ENCODE measurements around the gene SLC9A5. TPM values are rescaled to one million over a fixed set of nuclear protein-coding genes. Genes with fewer than 3 reads are reported as not detected.

The SLC9A5 gene
- total RNA-seq, 4 donors from 2014 or later: 0.37 to 1.2 (median 0.72) TPM

GRCh38 chr16:67283039-67283825 lies 34.5 kb downstream of the SLC9A5 start:
- ATAC-seq (ENCODE audit: low FRiP score): no peak
- no peak for TF ChIP-seq CTCF (IDR thresholded peaks at IDR 0.05)
- no peak for DNase-seq (ENCODE audit: low spot score)

- no peak for TF ChIP-seq CTCF (IDR thresholded peaks at IDR 0.05)
- no peak for ATAC-seq (ENCODE audit: low FRiP score)
- DNase-seq (ENCODE audit: low spot score): no peak
These were observed 35.2 kb downstream of the SLC9A5 start for GRCh38 chr16:67283826-67284555.

GRCh38 chr16:67284699-67285646 lies 36.2 kb downstream of the SLC9A5 start:
- no peak for DNase-seq (ENCODE audit: low spot score)
- TF ChIP-seq CTCF (IDR thresholded peaks at IDR 0.05): no peak
- ATAC-seq (ENCODE audit: low FRiP score): no peak

- ATAC-seq (ENCODE audit: low FRiP score) (no peak), DNase-seq (ENCODE audit: low spot score) (no peak)
- TF ChIP-seq CTCF (IDR thresholded peaks at IDR 0.05): no peak
These were observed 37.9 kb downstream of the SLC9A5 start for GRCh38 chr16:67286441-67287235.

DNA sequence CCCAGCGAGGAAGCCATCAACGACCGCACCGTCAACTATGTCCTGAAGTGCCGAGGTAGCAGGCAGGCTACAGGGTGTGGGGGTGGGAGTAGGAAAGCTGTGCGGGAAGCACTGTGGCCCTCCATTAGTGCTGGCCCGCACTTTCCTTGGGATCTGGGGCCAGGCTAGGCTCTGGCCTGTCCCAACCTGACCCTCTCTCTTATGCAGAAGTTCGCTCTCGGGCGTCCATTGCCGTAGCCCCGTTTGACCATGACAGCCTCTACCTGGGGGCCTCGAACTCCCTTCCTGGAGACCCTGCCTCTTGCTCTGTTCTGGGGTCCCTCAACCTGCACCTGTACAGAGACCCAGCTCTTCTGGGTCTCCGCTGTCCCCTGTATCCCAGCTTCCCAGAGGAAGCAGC lies 39.2 kb downstream of the SLC9A5 start:
- no peak for DNase-seq (ENCODE audit: low spot score)
- no peak for TF ChIP-seq CTCF (IDR thresholded peaks at IDR 0.05)
- no peak for ATAC-seq (ENCODE audit: low FRiP score)

DNA sequence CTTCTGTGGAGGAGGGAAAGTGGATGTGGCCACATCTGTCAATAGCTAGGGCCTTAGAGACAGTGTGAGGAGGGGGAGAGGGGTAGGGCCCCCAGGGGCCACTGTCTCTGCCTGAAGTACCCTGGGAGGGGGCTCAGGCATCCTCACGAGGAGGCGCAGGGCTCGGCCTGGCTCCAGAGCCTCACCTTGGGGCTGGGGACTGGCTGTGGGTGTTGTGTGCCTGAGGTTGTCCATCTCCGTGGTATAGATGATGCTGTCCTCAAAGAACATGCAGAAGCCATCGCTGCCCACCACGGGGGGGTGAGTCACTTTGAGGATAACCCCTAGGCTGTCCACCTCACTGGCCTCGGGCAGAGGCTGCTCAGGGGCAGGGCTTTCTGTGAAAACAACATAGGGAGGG lies 42.7 kb downstream of the SLC9A5 start:
- DNase-seq (ENCODE audit: low spot score): no peak
- no peak for TF ChIP-seq CTCF (IDR thresholded peaks at IDR 0.05)
- ATAC-seq (ENCODE audit: low FRiP score): no peak
